ENCODE results near the gene DENND1A. TPM values are rescaled to one million over a fixed set of nuclear protein-coding genes. Genes with fewer than 3 reads are reported as not detected.

The DENND1A gene
- total RNA-seq, 2 experiments from 2014 or later: 23.7 to 29.5 TPM

DNA sequence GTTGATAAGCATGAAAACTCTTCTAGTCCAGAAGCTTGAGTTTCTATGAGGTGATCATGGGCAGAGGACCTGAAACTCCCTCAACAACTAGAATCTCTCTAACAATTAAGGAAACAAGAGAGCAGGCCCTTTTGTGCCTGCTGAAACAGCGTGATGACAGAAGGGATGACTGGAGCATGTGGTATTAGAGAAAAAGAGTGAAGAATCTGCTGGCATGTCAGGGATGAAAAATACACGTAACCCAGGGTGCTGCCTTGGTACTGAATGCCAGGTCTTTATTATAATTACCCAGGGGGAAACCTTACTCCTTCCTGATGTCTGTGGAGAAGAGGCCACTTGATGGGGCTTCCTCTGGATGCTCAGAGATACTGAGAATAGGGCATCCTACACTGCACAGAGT is 406.1 kb downstream of the DENND1A start:
- POLR2A ChIA-PET: no interaction called here
- Mint-ChIP-seq H3K27ac (no peak overlapping the region), H3K36me3 (ENCODE audit: low read depth) (no peaks in the 10 kb centered on the region), H3K4me1 (no peaks in the 10 kb centered on the region), H3K9me3 (ENCODE audit: low read depth) (no peaks in the 10 kb centered on the region), H3K4me3 (no peak overlapping the region), H3K27me3 (no peaks in the 10 kb centered on the region)
- CTCF ChIA-PET: no interaction called here
- no peak for ATAC-seq
- DNase-seq: no peak
- intact Hi-C loops (cut with DNase I, micrococcal nuclease): no loop called here

DNA sequence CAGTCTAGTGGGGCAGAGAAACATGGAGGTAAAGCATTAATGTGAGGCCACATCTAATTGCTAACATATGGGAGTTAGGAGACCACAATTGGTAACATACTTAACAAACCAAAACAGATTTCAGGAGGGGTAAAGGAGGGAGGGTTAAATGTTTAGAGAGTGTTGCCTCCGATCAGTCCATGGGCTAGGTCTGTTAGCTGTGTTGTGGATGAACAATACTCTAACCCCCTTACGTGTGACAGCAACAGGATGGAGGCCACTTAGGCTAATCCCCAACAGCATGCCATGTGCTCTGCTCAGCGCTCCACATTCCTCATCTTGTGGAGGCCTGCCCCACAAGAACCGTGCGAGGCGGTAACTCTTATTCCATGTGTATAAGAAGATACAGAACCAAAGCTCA is 406.9 kb downstream of the DENND1A start:
- ChIA-PET CTCF (interaction anchor here (0.5 kb wide), 1 partner anchor 205 kb away, joined by 3 read pairs; no protein-coding TSS in a partner anchor), POLR2A (no interaction called here)
- DNase-seq: no peak
- Mint-ChIP-seq H3K4me1 (no peaks in the 10 kb centered on the region), H3K27ac (no peak overlapping the region), H3K27me3 (no peaks in the 10 kb centered on the region), H3K4me3 (no peak overlapping the region), H3K36me3 (ENCODE audit: low read depth) (no peaks in the 10 kb centered on the region), H3K9me3 (ENCODE audit: low read depth) (no peaks in the 10 kb centered on the region)
- intact Hi-C loops (cut with DNase I, micrococcal nuclease): no loop called here
- no peak for ATAC-seq

DNA sequence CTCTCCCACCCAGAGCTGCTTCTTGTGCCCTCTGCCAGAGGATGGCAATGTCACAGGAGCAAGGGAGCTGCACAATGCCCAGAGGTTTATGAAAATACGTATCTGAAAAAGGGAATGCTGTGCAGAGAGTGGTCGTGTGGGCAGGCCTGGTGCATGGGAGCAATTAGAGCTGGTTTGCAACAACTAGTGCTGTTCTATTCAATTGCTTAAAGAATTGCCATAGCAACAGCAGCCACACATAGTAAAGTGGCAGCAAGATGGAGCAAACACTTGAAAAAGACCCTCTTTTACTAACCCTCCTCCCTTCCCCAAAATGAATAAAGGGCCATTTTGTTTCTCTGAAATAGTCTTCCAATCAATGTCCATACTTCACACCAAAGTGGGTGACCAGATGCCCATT is 407.7 kb downstream of the DENND1A start:
- ChIA-PET CTCF (interaction anchor here (0.5 kb wide), 1 partner anchor 206 kb away, joined by 3 read pairs; no protein-coding TSS in a partner anchor), POLR2A (no interaction called here)
- H3K9me3 Mint-ChIP-seq (ENCODE audit: low read depth): no peaks in the 10 kb centered on the region
- H3K36me3 Mint-ChIP-seq (ENCODE audit: low read depth): no peaks in the 10 kb centered on the region
- H3K27me3 Mint-ChIP-seq: no peaks in the 10 kb centered on the region
- intact Hi-C loops (cut with DNase I, micrococcal nuclease): no loop called here
- no peak overlapping the region for H3K4me3 Mint-ChIP-seq
- no peak for DNase-seq
- no peak overlapping the region for H3K27ac Mint-ChIP-seq
- no peaks in the 10 kb centered on the region for H3K4me1 Mint-ChIP-seq
- ATAC-seq: no peak

DNA sequence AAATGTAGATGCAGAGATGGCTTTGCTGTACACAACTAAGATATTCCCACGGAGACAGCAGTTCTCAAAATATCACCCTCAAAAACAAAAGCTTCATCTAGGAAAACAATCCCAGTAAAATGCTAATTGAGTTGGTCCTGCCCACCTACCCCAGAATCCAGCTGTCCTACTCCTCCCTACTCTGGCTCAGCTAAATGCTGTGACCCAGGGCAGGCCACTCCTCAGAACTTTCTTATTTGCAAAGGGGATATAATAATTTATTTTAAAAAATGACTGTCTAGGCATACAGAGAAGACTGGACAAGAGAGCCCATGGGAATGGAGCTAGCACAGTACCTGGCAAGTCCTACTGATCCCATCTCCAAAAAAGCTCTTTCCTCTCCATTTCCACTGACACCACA is 411.6 kb downstream of the DENND1A start:
- Mint-ChIP-seq H3K27ac (no peak overlapping the region), H3K9me3 (ENCODE audit: low read depth) (no peaks in the 10 kb centered on the region), H3K27me3 (no peaks in the 10 kb centered on the region), H3K4me1 (no peaks in the 10 kb centered on the region), H3K36me3 (ENCODE audit: low read depth) (no peaks in the 10 kb centered on the region), H3K4me3 (no peak overlapping the region)
- ChIA-PET CTCF (no interaction called here), POLR2A (no interaction called here)
- ATAC-seq: no peak
- DNase-seq: no peak
- intact Hi-C loops (cut with DNase I, micrococcal nuclease): no loop called here

DNA sequence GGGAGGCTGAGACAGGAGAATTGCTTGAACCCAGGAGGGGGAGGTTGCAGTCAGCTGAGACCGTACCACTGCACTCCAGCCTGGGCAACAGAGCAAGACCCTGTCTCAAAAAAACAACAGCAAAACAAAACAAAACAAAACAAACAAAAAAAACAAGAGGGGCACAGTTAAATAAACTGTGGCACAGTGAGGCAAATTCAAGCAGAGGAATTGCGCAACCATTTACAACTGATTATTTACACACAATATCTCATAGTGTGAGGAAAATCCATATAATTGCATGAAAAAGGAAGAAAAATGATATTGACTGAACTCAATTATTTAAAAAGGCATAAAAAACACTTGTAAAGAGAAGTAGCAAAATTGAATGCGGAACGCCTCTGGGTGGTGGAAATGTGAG is 412.4 kb downstream of the DENND1A start:
- POLR2A ChIA-PET: no interaction called here
- Mint-ChIP-seq H3K9me3 (ENCODE audit: low read depth) (no peaks in the 10 kb centered on the region), H3K4me1 (no peaks in the 10 kb centered on the region), H3K27ac (no peak overlapping the region), H3K36me3 (ENCODE audit: low read depth) (peaks cover 2% of the 10 kb centered on the region), H3K27me3 (no peaks in the 10 kb centered on the region), H3K4me3 (no peak overlapping the region)
- CTCF ChIA-PET: no interaction called here
- intact Hi-C loops (cut with DNase I, micrococcal nuclease): no loop called here
- ATAC-seq (no peak), DNase-seq (no peak)

DNA sequence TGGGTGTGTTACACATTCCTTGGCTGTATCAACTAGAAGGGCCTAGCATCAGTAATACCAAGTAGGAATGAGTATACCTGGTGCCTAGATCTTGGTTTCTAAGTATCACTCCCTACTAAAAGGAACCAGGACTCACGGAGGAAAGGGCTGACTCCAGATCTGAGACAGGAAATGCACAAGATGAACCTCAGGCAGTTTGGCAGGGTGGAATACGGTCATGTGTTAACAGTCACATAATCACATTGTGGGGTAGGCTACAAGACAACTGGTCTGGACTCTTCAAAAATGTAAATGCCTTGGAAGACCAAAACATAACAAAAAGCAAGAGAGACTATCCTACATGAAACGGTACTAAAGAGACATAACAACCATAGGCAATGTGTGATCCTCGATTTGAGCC is 415.2 kb downstream of the DENND1A start:
- no peak for ATAC-seq
- POLR2A ChIA-PET: no interaction called here

DNA sequence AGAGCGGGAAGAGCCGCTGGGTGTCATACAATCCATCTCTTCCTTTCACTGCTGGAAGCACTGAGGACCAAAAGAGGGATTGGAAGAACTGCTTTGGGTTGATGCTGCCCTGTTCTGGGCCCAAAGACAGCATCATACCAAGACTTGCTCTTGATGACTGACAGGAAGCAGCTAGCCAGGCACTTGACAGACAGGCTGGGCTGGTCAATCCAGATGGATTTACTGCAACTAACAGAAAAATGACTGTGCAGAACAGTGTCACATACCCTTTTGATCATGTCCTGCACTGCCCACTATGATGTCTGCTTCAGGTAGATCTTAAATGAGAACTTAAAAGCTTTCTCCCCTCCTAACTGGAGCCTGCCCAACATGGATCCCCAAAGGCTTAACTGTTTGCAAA is 416.4 kb downstream of the DENND1A start:
- H3K36me3 Mint-ChIP-seq (ENCODE audit: low read depth): peaks cover 2% of the 10 kb centered on the region
- H3K27me3 Mint-ChIP-seq: no peaks in the 10 kb centered on the region
- H3K4me3 Mint-ChIP-seq: no peak overlapping the region
- ChIA-PET CTCF (no interaction called here), POLR2A (interaction anchor here (0.7 kb wide), 1 partner anchor 672 kb away, joined by 3 read pairs; no protein-coding TSS in a partner anchor)
- H3K9me3 Mint-ChIP-seq (ENCODE audit: low read depth): no peaks in the 10 kb centered on the region
- no peaks in the 10 kb centered on the region for H3K4me1 Mint-ChIP-seq
- intact Hi-C loops (cut with DNase I, micrococcal nuclease): no loop called here
- ATAC-seq (no peak), DNase-seq (no peak)
- H3K27ac Mint-ChIP-seq: no peak overlapping the region

More for the DNA sequence above, 415.2 kb downstream of the DENND1A start:
- H3K36me3 Mint-ChIP-seq (ENCODE audit: low read depth): peaks cover 2% of the 10 kb centered on the region
- no peaks in the 10 kb centered on the region for H3K9me3 Mint-ChIP-seq (ENCODE audit: low read depth)
- intact Hi-C loops (cut with DNase I, micrococcal nuclease): no loop called here
- no peaks in the 10 kb centered on the region for H3K27me3 Mint-ChIP-seq
- no peak overlapping the region for H3K4me3 Mint-ChIP-seq
- DNase-seq: no peak
- CTCF ChIA-PET: no interaction called here
- H3K27ac Mint-ChIP-seq: no peak overlapping the region
- H3K4me1 Mint-ChIP-seq: no peaks in the 10 kb centered on the region

DNA sequence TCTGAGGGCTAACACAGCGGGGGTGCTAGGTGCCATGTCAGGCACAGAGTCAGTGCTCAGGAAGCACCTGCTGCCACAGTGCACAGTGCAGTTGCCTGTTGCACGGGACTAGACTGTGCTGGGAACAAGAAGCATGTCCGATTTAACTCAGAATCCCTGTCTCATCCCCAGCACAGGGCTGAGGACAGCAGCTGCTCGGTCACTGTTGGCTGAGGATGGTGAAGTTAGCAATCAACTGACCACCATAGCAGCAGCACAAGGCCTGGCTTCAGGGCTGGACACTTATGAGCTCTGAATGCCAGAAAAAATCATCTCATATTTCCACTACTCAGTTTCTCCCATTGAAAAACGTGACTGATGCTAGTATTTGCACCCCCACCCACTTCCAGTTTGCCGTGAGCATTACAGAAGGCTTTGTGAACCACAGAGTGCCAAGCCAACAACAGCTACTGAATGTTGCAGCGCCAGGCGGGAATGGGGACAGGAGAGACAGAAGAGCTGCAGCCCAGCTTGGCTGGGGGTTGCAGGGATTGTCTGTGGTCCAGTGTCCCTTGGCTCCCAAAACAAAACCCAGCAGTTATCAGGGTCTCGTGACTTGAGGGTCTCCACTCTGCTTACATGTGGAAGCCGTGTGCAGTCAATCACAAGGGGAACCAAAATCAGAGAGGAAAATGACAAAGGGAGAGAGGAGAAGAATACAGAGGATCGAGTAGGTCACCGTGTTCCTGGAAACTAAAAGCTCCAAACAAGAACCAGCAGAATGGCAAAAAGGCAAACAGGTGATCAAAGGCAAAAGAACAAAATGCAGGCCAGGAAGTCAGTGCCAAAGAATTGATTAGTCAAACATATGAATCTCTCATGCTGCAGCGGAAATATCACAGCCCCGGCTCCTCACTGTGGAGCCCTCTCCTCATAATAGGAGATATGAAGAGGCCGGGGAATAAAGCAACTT is 418.3 kb downstream of the DENND1A start:
- no peak for ATAC-seq
- intact Hi-C loops (cut with DNase I, micrococcal nuclease): no loop called here
- Mint-ChIP-seq H3K27me3 (no peaks in the 10 kb centered on the region), H3K36me3 (ENCODE audit: low read depth) (peaks cover 2% of the 10 kb centered on the region), H3K9me3 (ENCODE audit: low read depth) (no peaks in the 10 kb centered on the region), H3K27ac (no peak overlapping the region), H3K4me3 (no peak overlapping the region), H3K4me1 (no peaks in the 10 kb centered on the region)
- POLR2A ChIA-PET: no interaction called here
- no peak for DNase-seq
- CTCF ChIA-PET: no interaction called here

DNA sequence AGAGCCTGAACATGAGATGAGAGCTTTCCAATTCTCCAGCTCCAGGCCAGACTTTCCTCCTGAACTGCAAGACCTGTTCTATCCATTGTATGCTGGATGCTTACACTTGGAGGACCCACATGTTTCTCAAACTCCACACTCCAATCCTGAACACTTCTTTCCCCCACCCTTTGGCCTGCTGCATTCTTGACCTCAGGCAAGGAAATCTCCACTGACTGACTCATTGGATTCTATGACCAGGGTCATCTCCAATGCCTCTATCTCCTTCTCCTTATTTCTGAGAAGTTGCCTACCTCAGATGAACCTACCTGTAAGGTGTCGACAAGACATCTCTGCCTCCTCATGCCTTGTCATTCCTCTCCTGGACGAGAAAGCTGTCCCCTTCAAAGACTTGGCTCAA is 420.3 kb downstream of the DENND1A start:
- no peaks in the 10 kb centered on the region for H3K4me1 Mint-ChIP-seq
- H3K27ac Mint-ChIP-seq: no peak overlapping the region
- H3K36me3 Mint-ChIP-seq (ENCODE audit: low read depth): peaks cover 2% of the 10 kb centered on the region
- ChIA-PET CTCF (no interaction called here), POLR2A (no interaction called here)
- DNase-seq (no peak), ATAC-seq (no peak)
- no peaks in the 10 kb centered on the region for H3K27me3 Mint-ChIP-seq
- no peak overlapping the region for H3K4me3 Mint-ChIP-seq
- H3K9me3 Mint-ChIP-seq (ENCODE audit: low read depth): no peaks in the 10 kb centered on the region
- intact Hi-C loops (cut with DNase I, micrococcal nuclease): no loop called here

DNA sequence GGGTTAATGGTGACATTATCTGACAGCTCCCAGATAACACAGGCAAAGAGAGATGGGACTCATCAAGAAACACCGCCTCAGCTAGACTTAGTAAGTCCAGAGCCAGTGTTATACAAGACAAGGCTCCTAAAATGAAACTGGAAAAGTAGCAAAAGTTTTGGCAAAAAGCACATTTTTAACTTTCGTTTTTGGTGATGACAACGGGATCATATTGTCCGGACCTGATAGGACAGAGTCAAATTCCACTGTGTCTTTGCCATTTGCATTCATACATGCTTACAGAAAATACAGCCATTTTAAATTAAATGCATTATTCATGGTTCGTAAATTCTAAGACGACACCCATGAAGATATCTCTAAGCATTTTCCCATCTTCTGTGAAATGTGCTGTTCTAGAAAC is 421.9 kb downstream of the DENND1A start:
- ATAC-seq: no peak
- intact Hi-C loops (cut with DNase I, micrococcal nuclease): no loop called here
- DNase-seq: no peak
- CTCF ChIA-PET: no interaction called here
- H3K9me3 Mint-ChIP-seq (ENCODE audit: low read depth): no peaks in the 10 kb centered on the region
- H3K4me1 Mint-ChIP-seq: no peaks in the 10 kb centered on the region
- H3K27ac Mint-ChIP-seq: no peak overlapping the region
- POLR2A ChIA-PET: no interaction called here
- no peak overlapping the region for H3K4me3 Mint-ChIP-seq
- H3K36me3 Mint-ChIP-seq (ENCODE audit: low read depth): peaks cover 1% of the 10 kb centered on the region
- no peaks in the 10 kb centered on the region for H3K27me3 Mint-ChIP-seq

DNA sequence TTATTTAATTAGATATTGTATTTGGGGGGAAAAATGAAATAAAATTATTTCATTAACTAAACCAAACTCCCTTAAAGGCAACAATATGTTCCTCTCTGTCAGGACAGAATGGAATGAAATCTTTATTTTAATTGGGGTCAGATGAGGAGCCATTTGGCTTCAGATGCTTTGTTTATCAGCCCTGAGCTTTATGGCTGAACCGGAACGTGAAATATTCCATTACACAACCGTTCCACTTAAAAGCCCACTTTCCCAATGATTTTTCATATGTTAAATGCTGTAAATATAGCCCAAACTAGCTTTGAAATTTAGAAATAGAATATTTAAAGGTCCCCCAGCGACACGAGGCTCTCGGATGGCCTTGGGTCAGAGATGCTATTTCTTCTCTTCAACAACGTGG is 424.4 kb downstream of the DENND1A start:
- no peak overlapping the region for H3K4me3 Mint-ChIP-seq
- no peaks in the 10 kb centered on the region for H3K27me3 Mint-ChIP-seq
- H3K4me1 Mint-ChIP-seq: no peaks in the 10 kb centered on the region
- H3K27ac Mint-ChIP-seq: no peak overlapping the region
- intact Hi-C loops (cut with DNase I, micrococcal nuclease): no loop called here
- ATAC-seq: no peak
- no peak for DNase-seq
- CTCF ChIA-PET: no interaction called here
- no peaks in the 10 kb centered on the region for H3K9me3 Mint-ChIP-seq (ENCODE audit: low read depth)
- H3K36me3 Mint-ChIP-seq (ENCODE audit: low read depth): no peaks in the 10 kb centered on the region
- POLR2A ChIA-PET: no interaction called here

DNA sequence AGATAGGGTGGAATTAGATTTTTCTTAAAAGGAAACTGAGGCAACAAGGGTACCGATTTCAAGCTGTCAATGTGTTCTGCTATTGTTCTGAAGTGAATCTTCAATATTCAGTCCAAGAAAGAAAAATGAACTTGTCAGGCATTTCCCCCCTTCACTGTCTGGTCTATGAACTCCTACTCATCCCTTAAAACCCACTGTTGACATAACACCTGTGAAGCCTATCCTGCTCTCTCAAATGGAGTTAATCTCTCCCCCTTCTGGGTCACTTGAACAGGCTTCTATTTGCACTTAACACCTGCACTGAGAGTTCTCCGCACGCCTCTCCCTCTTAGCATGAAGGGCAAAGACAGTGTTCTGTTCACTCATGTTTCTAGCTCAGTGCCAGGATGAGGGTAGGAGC is 429.6 kb downstream of the DENND1A start:
- POLR2A ChIA-PET: no interaction called here
- no peaks in the 10 kb centered on the region for H3K9me3 Mint-ChIP-seq (ENCODE audit: low read depth)
- no peak for ATAC-seq
- CTCF ChIA-PET: no interaction called here
- H3K4me1 Mint-ChIP-seq: no peaks in the 10 kb centered on the region
- no peak overlapping the region for H3K4me3 Mint-ChIP-seq
- H3K36me3 Mint-ChIP-seq (ENCODE audit: low read depth): no peaks in the 10 kb centered on the region
- no peak overlapping the region for H3K27ac Mint-ChIP-seq
- H3K27me3 Mint-ChIP-seq: no peaks in the 10 kb centered on the region
- intact Hi-C loops (cut with DNase I, micrococcal nuclease): no loop called here
- no peak for DNase-seq

All from activated CD4-positive, alpha-beta T cell treated with anti-CD3 and anti-CD28 coated beads for 36 hours (primary cell).